Umbilical cord (tissue), 2 donors: Measurements from ENCODE around the gene TMEM121. TPM values are rescaled to one million over a fixed set of nuclear protein-coding genes. Genes with fewer than 3 reads are reported as not detected.
A peak's percentile ranks its signal among the peaks of the same experiment; 100 is the strongest.
"Not testable (repeated sequence)": the region's sequence is repeated elsewhere in the genome, so short reads cannot be mapped to it uniquely, and the experiment has no call there.

Source experiments
- DNase-seq: peaks from one replicate; pipeline ENCODE4 v3.0.0-alpha.2; 2015; ENCODE audit warnings: low spot score
- total RNA-seq: library from RNA; depleted of rRNA; stranded (reverse); fragments of >200 nt; gene quantifications from one replicate; pipeline ENCODE4 v1.2.3, GENCODE V29; 2014; ENCODE audit warnings: low replicate concordance; ENCODE audit not compliant: insufficient read depth

The TMEM121 gene
- total RNA-seq, 1 donor from 2014 or later = 6.0 TPM

DNA sequence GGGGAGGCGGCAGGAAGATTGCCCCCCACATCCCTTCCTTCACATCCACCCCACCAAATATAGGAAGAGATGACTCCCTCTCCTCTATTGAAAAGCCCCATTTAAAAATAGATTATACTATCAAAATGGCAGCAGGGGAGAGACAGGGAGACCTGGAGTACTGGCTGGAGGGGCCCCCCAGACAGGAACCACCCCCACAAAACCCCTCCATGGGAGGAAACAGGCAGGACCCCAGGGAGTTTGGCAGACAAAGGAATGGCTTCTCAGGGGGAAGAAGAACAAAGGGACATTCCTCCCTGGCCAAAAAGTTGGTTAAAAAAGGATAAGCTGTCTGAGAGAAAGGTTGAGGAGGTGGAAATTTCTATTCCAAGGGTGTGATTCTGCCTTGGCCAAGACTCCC lies 19.3 kb downstream of the TMEM121 start:
- DNase-seq = not testable (repeated sequence)

- not testable (repeated sequence) for DNase-seq
Observed at GRCh38 chr14:105546410-105546809, 20.0 kb downstream of the TMEM121 start.

GRCh38 chr14:105547072-105547471 lies 20.7 kb downstream of the TMEM121 start:
- not testable (repeated sequence) for DNase-seq

DNA sequence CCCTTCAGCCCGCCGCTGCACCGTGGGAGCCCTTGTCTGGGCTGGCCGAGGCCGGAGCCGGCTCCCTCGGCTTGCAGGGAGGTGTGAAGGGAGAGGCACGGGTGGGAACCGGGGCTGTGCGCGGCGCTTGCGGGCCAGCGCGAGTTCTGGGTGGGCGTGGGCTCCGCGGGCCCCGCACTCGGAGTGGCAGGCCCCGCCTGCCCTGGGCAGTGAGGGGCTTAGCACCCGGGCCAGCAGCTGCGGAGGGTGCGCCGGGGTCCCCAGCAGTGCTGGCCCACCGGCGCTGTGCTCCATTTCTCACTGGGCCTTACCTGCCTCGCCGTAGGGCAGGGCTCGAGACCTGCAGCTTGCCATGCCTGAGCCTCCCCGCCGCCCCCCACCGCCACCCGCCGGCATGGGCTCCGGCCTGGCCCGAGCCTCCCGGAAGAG lies 21.4 kb downstream of the TMEM121 start:
- DNase-seq = no peak

- no peak for DNase-seq
Observed at GRCh38 chr14:105549481-105549880, 23.1 kb downstream of the TMEM121 start.

GRCh38 chr14:105554022-105554421 lies 27.6 kb downstream of the TMEM121 start:
- DNase-seq = no peak

DNA sequence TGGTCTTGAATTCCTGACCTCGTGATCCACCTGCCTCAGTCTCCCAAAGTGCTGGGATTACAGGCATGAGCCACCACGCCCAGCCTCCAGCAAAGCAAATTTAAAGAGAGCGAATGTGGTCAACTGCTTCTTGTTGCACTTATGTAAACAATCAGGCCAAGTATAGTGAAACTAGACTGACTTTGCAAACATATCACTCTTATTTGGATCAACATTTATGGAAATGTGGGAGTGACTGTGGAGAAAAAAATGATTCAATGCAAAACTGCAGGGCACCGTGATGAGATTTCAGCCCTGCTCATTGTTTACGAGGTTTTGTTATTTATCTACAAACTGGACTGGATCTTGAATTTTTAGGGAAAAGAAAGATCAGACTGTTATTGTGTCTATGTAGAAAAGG lies 28.1 kb downstream of the TMEM121 start:
- DNase-seq = no peak

DNA sequence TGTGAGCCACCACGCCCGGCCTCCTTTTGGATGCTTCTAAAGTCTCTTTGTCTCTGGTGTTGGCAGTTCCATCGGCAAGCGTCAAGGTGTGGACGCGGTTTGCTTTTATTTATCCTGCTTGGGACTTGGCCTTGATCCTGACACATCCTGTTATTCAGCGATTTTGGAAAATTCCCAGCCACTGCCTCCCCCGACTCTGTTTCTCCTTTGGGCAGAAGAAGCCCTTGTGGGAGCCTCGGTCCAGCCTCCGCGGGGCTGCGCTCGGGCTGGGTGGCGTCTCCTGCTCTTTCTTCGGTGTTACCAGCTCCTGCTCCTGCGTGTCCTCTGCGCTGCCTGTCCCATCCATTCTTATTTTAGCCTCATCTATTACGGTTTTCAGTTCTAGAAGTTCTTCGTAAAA lies 31.3 kb downstream of the TMEM121 start:
- not testable (repeated sequence) for DNase-seq

DNA sequence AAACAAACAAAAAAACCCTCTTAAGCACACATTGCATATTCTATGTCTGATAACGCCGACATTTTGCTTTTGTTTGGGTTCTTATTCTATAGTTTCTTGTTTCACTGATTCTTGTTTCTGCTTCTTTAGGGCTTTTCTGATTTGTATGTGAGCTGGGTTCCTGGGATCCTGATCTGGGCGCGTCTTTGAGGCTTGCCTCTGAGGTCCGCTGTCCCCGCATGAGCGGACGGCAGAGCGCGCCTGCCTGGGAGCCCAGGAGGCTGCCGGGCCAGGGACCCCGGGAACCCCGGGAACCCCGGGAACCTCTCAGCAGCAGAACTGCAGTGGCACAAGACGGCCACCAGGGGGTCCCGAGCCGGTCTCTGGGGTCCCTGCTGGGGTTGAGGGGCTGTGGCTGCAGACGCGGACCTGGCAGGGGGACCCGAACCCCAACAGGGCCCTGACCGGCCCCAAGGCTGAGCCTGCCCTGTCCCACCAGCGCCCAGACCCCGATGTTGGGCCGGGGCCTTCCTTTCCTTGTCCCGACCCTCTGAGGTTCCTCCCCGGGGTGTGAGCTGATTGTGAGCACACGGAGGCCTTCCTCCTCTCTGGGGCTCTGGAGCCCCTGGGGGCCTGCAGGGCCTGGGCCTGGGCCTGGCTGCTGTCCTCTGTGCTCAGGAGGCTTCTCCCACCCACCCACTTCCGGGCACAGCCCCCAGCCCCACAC lies 32.2 kb downstream of the TMEM121 start:
- not testable (repeated sequence) for DNase-seq

DNA sequence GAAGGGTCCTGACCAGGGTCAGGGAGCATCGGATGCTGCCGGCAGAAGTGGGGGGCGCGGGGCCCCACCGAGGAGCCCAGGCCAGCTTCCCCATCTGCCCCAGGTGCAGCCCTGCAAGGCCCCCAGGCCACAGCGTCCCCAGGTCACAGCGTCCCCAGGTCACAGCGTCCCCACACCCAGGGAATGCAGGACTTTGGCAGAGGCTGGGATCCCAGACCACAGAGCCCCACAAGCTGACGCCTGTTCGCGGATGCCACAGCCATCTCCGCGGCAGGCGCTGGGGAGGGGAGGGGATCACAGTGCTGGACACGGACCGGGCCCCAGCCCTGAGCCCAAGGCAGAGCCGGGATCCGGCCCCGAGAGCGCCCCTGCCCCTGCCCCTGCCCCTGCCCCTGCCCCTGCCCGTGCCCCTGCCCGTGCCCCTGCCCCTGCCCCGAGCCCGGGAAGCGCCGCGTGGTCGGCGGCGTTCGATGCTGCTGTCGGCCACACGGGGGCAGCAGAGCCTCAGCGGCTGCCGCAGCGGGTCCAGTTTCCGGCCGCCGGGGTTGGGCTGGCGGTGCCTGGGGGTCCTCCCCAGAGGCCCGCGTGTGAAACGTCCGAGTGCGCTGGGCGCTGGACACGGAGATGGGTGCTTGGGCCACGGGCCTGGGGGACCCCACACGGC lies 33.1 kb downstream of the TMEM121 start:
- not testable (repeated sequence) for DNase-seq

- not testable (repeated sequence) for DNase-seq
Observed at GRCh38 chr14:105560048-105560669, 33.8 kb downstream of the TMEM121 start.

DNA sequence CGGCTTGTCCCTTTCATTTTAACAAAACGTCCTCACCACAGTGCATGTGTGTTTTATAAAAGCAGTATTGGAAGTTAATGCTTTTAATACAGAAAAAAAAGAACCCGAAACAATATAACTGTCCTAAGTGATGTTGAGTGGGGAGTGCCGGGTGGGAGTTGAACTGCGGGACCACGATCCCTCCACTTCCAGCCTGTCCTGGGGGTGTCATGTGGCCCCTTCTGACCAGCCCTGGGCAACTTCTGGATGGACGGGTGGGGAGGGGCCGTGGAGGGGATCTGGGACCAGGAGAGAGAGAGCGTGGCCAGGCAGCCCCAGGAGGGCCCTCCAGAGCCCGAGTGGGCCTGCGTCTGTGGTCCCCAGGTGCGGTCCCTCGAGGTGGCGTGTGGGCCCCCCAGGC lies 35.0 kb downstream of the TMEM121 start:
- not testable (repeated sequence) for DNase-seq

DNA sequence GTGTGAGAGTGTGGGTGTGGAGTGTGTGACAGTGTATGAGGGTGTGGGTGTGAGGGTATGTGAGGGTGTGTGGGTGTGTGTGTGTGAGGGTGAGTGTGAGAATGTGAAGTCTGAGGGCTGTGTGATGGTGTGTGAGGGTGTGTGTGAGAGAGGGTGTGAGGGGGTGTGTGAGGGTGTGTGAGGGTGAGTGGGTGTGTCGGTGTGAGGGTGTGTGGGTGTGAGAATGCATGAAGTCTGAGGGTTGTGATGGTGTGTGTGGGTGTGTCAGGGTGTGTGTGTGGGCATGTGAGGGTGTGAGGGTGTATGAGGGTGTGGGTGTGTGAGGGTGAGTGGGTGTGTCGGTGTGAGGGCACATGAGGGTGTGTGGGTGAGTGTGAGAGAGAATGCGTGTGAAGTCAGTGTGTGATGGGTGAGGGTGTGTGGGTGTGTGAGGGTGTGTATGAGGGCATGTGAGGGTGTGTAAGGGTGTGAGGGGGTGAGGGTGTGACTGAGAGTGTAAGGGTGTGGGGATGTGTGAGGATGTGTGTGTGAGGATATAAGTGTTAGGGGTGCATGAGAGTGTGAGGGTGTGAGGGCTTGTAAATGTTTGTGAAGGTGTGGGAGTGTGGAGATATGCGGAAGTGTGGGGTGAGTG lies 36.4 kb downstream of the TMEM121 start:
- no peak for DNase-seq

DNA sequence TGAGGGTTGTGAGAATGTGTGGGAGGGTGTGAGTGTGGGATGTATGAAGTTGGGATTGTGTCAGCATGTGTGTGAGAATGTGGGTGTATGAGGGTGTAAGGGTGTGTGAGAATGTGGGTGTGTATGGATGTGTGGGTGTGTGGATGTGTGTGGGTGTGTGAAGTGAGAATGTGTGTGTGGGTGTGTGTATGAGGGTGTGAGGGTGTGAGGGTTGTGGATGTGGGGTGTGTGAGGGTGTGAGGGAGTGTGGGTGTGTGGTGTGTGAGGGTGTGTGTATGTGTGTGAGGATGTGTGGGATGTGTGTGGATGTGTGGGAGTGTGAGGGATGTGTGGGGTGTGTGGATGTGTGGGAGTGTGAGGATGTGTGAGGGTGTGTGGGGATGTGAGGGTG lies 37.0 kb downstream of the TMEM121 start:
- DNase-seq = no peak

DNA sequence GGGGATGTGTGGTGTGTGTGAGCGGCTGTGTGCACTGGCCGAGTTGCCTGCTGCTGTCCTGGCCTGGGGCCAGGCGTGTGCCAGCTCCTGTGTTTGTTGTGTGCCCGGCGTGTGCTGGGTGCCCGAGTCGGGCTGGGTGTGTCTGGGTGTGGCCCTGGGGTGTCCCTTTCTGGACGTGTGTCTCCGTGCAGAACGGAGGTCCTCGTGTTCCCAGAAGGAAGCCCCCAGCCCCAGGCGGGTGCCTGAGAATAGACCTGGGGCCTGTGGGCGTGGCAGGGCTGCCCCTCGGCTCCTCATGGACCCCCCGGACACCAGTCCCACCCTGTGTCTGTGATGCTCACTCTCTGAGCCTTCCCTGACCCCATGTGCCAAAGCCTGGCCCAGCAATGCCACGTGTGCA lies 38.2 kb downstream of the TMEM121 start:
- DNase-seq = not testable (repeated sequence)

GRCh38 chr14:105565185-105565919 lies 39.0 kb downstream of the TMEM121 start:
- not testable (repeated sequence) for DNase-seq

DNA sequence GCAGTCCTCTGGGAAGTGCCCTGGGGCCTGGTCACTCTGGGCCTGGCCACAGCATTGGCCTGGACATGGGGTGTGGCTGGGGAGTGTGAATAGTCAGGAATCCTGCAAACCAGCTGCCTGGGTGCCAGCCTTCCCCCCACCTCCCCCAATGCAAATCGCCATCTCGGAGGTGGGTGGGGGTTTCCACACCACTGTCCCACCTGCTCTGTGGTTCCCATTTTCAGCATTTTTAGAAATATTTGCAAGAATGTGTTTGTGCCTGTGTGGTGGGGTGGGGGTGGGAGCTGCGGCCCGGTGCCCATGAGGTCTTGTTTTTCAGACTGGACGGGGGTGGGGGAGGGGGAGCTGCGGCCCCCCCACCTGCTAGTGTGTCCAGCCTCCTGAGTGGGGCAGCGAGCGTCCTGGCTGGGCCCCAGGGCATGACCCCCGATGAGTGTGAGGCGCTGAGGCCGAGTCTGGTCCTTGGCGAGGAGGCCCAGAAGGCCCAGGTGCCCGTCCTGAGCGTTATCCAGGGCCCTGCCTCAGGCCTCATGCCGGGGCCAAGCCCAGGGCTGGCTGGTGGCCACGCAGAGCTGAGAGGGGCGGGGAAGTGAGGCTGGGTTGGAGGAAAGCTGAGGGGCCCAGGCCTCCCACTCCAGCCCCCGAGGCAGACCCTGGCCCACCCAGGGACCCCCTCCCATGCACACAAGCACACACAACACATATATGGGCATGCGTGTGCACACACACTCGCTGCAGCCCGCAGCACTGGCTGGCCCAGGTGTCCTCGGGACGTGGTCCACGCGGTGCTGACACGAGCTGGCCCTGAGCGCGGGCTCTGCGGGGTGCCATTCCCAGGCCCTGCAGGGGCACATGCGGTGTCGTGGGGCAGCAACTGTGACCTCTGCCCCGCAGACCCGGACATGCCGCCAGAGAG lies 40.1 kb downstream of the TMEM121 start:
- DNase-seq = not testable (repeated sequence)

DNA sequence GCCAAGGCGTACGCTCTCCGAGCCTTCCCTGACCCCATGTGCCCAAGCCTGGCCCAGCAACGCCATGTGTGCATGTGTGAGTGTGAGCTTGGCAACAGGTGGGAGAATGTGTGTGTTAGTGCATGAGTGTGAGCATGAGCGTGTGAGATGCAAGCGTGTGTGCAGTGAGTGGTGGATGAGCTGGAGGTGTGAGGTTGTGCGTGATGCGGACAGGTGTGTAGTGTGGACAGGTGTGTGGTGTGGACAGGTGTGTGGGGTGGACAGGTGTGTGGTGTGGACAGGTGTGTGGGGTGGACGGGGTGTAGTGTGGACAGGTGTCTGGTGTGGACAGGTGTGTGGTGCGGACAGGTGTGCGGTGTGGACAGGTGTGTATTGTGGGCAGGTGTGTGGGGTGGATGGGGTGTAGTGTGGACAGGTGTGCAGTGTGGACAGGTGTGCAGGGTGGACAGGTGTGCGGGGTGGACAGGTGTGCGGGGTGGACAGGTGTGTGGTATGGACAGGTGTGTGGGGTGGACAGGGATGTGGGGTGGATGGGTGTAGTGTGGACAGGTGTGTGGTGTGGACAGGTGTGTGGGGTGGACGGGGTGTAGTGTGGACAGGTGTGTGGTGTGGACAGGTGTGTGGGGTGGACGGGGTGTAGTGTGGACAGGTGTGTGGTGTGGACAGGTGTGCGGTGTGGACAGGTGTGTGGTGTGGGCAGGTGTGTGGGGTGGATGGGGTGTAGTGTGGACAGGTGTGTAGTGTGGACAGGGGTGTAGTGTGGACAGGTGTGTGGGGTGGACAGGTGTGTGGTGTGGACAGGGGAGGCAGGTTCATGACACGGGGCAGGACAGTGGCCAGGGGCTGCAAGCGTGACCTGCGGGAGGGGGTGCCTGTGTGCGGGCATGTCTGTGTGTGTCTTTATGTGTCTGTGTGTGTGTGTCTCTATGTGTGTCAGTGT lies 41.1 kb downstream of the TMEM121 start:
- DNase-seq = not testable (repeated sequence)

DNA sequence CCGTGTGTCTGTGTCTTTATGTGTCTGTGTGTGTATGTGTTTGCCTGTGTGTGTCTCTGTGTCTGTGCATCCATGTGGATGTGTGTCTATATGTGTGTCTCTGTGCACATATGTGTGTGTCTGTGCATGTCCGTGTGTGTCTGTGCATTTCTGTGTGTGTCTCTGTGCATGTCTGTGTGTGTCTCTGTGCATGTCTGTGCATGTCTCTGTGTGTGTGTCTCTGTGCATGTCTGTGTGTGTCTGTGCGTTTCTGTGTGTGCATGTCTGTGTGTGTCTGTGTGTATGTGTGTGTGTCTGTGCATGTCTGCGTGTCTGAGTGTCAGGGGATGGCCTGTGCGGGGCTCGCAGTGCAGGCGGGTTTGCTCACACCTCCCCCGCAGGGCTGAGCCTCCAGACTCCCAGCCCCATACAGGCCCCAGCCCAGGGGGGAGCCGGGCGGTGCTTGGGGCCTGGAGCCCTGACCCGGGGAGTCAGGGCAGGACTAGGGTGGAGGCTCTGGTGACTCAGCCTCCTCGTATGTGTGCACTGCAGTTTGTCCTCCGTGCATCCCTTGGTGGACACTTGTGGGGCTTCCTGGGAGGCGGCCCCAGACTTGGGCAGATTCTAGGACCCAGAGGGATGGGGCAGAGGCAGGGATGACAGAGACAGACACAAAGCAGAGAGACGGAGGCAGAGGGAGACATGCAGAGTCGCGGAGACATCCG lies 41.9 kb downstream of the TMEM121 start:
- peak; percentile 31 for DNase-seq
